ENCODE measurements around the gene SC5D.

The SC5D gene

GRCh38 chr11:121338536-121338935 is 46.0 kb downstream of the SC5D start:
- no peaks in the 10 kb centered on the region for H3K27me3 ChIP-seq (ENCODE audit: insufficient read depth, insufficient read length)
- no peak for TF ChIP-seq YY1 (IDR thresholded peaks at IDR 0.05; ENCODE audit: insufficient read depth, insufficient read length)
- TF ChIP-seq SUZ12 (IDR thresholded peaks at IDR 0.05; ENCODE audit: extremely low read depth, insufficient read depth, insufficient read length), result no peak
- TF ChIP-seq ZNF274 (IDR thresholded peaks at IDR 0.05; ENCODE audit: low read depth, low read length), result no peak
- H3K4me3 ChIP-seq (ENCODE audit: insufficient read length, low read depth), result no peak overlapping the region
- no peaks in the 10 kb centered on the region for H3K9me3 ChIP-seq (ENCODE audit: insufficient read depth, low read length)
- H3K36me3 ChIP-seq (ENCODE audit: insufficient read depth, insufficient read length, low read length), result no peaks in the 10 kb centered on the region
- H3K9ac ChIP-seq (ENCODE audit: insufficient read length, low read depth), result no peak overlapping the region
- H3K4me1 ChIP-seq (ENCODE audit: insufficient read depth, insufficient read length), result no peaks in the 10 kb centered on the region
- DNase-seq (ENCODE audit: low read depth, low spot score), result no peak

- DNase-seq (ENCODE audit: low read depth, low spot score), result no peak
- H3K36me3 ChIP-seq (ENCODE audit: insufficient read depth, insufficient read length, low read length), result no peaks in the 10 kb centered on the region
- TF ChIP-seq SUZ12 (IDR thresholded peaks at IDR 0.05; ENCODE audit: extremely low read depth, insufficient read depth, insufficient read length) (no peak), YY1 (IDR thresholded peaks at IDR 0.05; ENCODE audit: insufficient read depth, insufficient read length) (no peak), ZNF274 (IDR thresholded peaks at IDR 0.05; ENCODE audit: low read depth, low read length) (no peak)
- no peak overlapping the region for H3K9ac ChIP-seq (ENCODE audit: insufficient read length, low read depth)
- no peaks in the 10 kb centered on the region for H3K27me3 ChIP-seq (ENCODE audit: insufficient read depth, insufficient read length)
- no peaks in the 10 kb centered on the region for H3K4me1 ChIP-seq (ENCODE audit: insufficient read depth, insufficient read length)
- no peaks in the 10 kb centered on the region for H3K9me3 ChIP-seq (ENCODE audit: insufficient read depth, low read length)
- H3K4me3 ChIP-seq (ENCODE audit: insufficient read length, low read depth), result no peak overlapping the region
These were observed 47.5 kb downstream of the SC5D start for GRCh38 chr11:121340032-121340580.

- no peak for DNase-seq (ENCODE audit: low read depth, low spot score)
- no peak for TF ChIP-seq SUZ12 (IDR thresholded peaks at IDR 0.05; ENCODE audit: extremely low read depth, insufficient read depth, insufficient read length)
- TF ChIP-seq YY1 (IDR thresholded peaks at IDR 0.05; ENCODE audit: insufficient read depth, insufficient read length), result no peak
- no peak for TF ChIP-seq ZNF274 (IDR thresholded peaks at IDR 0.05; ENCODE audit: low read depth, low read length)
- H3K4me1 ChIP-seq (ENCODE audit: insufficient read depth, insufficient read length), result no peaks in the 10 kb centered on the region
These were observed 49.0 kb downstream of the SC5D start for GRCh38 chr11:121341609-121342008.

DNA sequence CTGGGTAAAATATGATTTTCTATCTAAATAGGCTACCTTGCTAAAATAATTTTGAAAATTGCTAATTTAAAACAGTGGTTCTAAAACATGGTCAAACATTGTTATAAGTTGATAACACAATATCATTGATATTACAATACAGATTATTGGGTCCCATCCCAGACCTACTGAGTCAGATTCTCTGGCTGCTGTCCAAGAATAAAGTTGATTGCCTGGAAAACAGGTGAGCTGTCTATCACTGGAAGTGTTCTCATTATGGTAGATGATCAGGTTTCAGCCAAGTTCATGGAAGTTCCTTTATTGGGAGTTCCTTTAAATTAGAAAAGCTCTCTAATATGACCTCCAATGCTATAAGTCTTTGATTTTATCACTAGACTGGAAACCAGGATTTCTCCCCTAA is 52.3 kb downstream of the SC5D start:
- Histone ChIP-seq H3K4me1 (ENCODE audit: insufficient read depth, insufficient read length) (no peaks in the 10 kb centered on the region), H3K9ac (ENCODE audit: insufficient read length, low read depth) (no peak overlapping the region), H3K36me3 (ENCODE audit: insufficient read depth, insufficient read length, low read length) (no peaks in the 10 kb centered on the region), H3K27me3 (ENCODE audit: insufficient read depth, insufficient read length) (no peaks in the 10 kb centered on the region), H3K4me3 (ENCODE audit: insufficient read length, low read depth) (no peak overlapping the region), H3K9me3 (ENCODE audit: insufficient read depth, low read length) (no peaks in the 10 kb centered on the region)
- DNase-seq (ENCODE audit: low read depth, low spot score), result no peak
- TF ChIP-seq ZNF274 (IDR thresholded peaks at IDR 0.05; ENCODE audit: low read depth, low read length), result no peak
- no peak for TF ChIP-seq YY1 (IDR thresholded peaks at IDR 0.05; ENCODE audit: insufficient read depth, insufficient read length)
- no peak for TF ChIP-seq SUZ12 (IDR thresholded peaks at IDR 0.05; ENCODE audit: extremely low read depth, insufficient read depth, insufficient read length)

More at GRCh38 chr11:121341609-121342008, 49.0 kb downstream of the SC5D start:
- no peaks in the 10 kb centered on the region for H3K9me3 ChIP-seq (ENCODE audit: insufficient read depth, low read length)
- H3K27me3 ChIP-seq (ENCODE audit: insufficient read depth, insufficient read length), result no peaks in the 10 kb centered on the region
- no peak overlapping the region for H3K9ac ChIP-seq (ENCODE audit: insufficient read length, low read depth)
- no peaks in the 10 kb centered on the region for H3K36me3 ChIP-seq (ENCODE audit: insufficient read depth, insufficient read length, low read length)
- H3K4me3 ChIP-seq (ENCODE audit: insufficient read length, low read depth), result no peak overlapping the region

- Histone ChIP-seq H3K36me3 (ENCODE audit: insufficient read depth, insufficient read length, low read length) (no peaks in the 10 kb centered on the region), H3K9ac (ENCODE audit: insufficient read length, low read depth) (no peak overlapping the region), H3K4me1 (ENCODE audit: insufficient read depth, insufficient read length) (no peaks in the 10 kb centered on the region), H3K27me3 (ENCODE audit: insufficient read depth, insufficient read length) (no peaks in the 10 kb centered on the region), H3K9me3 (ENCODE audit: insufficient read depth, low read length) (no peaks in the 10 kb centered on the region), H3K4me3 (ENCODE audit: insufficient read length, low read depth) (no peak overlapping the region)
- no peak for DNase-seq (ENCODE audit: low read depth, low spot score)
- no peak for TF ChIP-seq YY1 (IDR thresholded peaks at IDR 0.05; ENCODE audit: insufficient read depth, insufficient read length)
- TF ChIP-seq ZNF274 (IDR thresholded peaks at IDR 0.05; ENCODE audit: low read depth, low read length), result no peak
- no peak for TF ChIP-seq SUZ12 (IDR thresholded peaks at IDR 0.05; ENCODE audit: extremely low read depth, insufficient read depth, insufficient read length)
These were observed 54.5 kb downstream of the SC5D start for GRCh38 chr11:121347094-121347493.

DNA sequence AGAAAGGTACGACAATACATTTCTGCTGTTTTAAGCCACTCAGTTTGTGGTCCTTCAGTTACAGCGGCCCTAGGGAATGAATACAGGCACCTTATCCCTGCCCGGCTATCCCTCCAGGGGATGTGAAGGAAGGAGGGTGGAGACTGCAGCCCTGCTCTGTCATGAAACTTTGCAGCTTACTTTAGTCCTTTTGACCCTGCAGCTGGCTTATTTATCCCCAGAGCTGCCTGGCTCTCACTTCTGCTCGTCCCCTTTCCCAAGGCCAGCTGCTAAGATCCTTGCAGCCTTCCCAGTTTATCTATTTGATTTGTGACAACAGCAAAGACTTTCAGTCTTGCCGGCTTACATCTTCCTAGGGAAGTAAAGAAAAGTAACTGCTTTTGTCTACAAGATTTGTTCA is 55.2 kb downstream of the SC5D start:
- TF ChIP-seq SUZ12 (IDR thresholded peaks at IDR 0.05; ENCODE audit: extremely low read depth, insufficient read depth, insufficient read length) (no peak), YY1 (IDR thresholded peaks at IDR 0.05; ENCODE audit: insufficient read depth, insufficient read length) (no peak), ZNF274 (IDR thresholded peaks at IDR 0.05; ENCODE audit: low read depth, low read length) (no peak)

GRCh38 chr11:121348220-121348875 is 55.8 kb downstream of the SC5D start:
- H3K27me3 ChIP-seq (ENCODE audit: insufficient read depth, insufficient read length), result no peaks in the 10 kb centered on the region
- H3K4me3 ChIP-seq (ENCODE audit: insufficient read length, low read depth), result no peak overlapping the region
- H3K36me3 ChIP-seq (ENCODE audit: insufficient read depth, insufficient read length, low read length), result no peaks in the 10 kb centered on the region
- no peak for TF ChIP-seq ZNF274 (IDR thresholded peaks at IDR 0.05; ENCODE audit: low read depth, low read length)
- TF ChIP-seq YY1 (IDR thresholded peaks at IDR 0.05; ENCODE audit: insufficient read depth, insufficient read length), result no peak
- TF ChIP-seq SUZ12 (IDR thresholded peaks at IDR 0.05; ENCODE audit: extremely low read depth, insufficient read depth, insufficient read length), result no peak
- H3K9me3 ChIP-seq (ENCODE audit: insufficient read depth, low read length), result no peaks in the 10 kb centered on the region
- H3K4me1 ChIP-seq (ENCODE audit: insufficient read depth, insufficient read length), result no peaks in the 10 kb centered on the region
- no peak for DNase-seq (ENCODE audit: low read depth, low spot score)
- no peak overlapping the region for H3K9ac ChIP-seq (ENCODE audit: insufficient read length, low read depth)

More for the DNA sequence above, 55.2 kb downstream of the SC5D start:
- Histone ChIP-seq H3K9me3 (ENCODE audit: insufficient read depth, low read length) (no peaks in the 10 kb centered on the region), H3K9ac (ENCODE audit: insufficient read length, low read depth) (no peak overlapping the region), H3K4me3 (ENCODE audit: insufficient read length, low read depth) (no peak overlapping the region), H3K4me1 (ENCODE audit: insufficient read depth, insufficient read length) (no peaks in the 10 kb centered on the region), H3K36me3 (ENCODE audit: insufficient read depth, insufficient read length, low read length) (no peaks in the 10 kb centered on the region), H3K27me3 (ENCODE audit: insufficient read depth, insufficient read length) (no peaks in the 10 kb centered on the region)
- no peak for DNase-seq (ENCODE audit: low read depth, low spot score)

Measured in NT2/D1 (cell line).